Lung (tissue), 12 donors: ENCODE results near the gene CHD6. TPM values are rescaled to one million over a fixed set of nuclear protein-coding genes. Genes with fewer than 3 reads are reported as not detected.

ENCODE experiments used
- ATAC-seq: fragments of 200-7000 bp; cut with Tn5 transposase; one replicate; pipeline ENCODE4 v1.9.1; 2020; ENCODE audit warnings: moderate number of reproducible peaks; ENCODE audit not compliant: insufficient read depth, low FRiP score
- DNase-seq, 3 donors: peaks; one replicate each; pipeline ENCODE4 v3.0.0-alpha.2; 2013 to 2017
- H3K27ac ChIP-seq, 2 donors: one replicate each; pipeline ENCODE4 v1.5.1; 2013; ENCODE audit warnings: mild to moderate bottlenecking in 2 of 2, moderate library complexity in 2 of 2, control low read depth in 1 of 2, inconsistent platforms in 1 of 2, low read depth in 1 of 2, low read length in 1 of 2
- H3K27me3 ChIP-seq, 3 donors: one replicate each; pipeline ENCODE4 v1.5.1; 2013; ENCODE audit warnings: low read length in 2 of 3; ENCODE audit not compliant: control insufficient read depth in 3 of 3, insufficient read depth in 3 of 3
- H3K36me3 ChIP-seq, 4 donors: one replicate each; pipeline ENCODE4 v1.5.1; 2013; ENCODE audit warnings: low read length in 4 of 4, mild to moderate bottlenecking in 1 of 4, moderate library complexity in 1 of 4; ENCODE audit not compliant: control insufficient read depth in 4 of 4, insufficient read depth in 4 of 4
- H3K4me1 ChIP-seq, 5 donors: one replicate each; pipeline ENCODE4 v1.5.1; 2013; ENCODE audit warnings: low read length in 5 of 5, mild to moderate bottlenecking in 2 of 5, moderate library complexity in 1 of 5; ENCODE audit not compliant: control insufficient read depth in 5 of 5, insufficient read depth in 5 of 5
- H3K4me3 ChIP-seq: one replicate; pipeline ENCODE4 v1.5.1; 2013; ENCODE audit warnings: mild to moderate bottlenecking, control low read depth, moderate library complexity
- H3K9ac ChIP-seq, 2 donors: one replicate each; pipeline ENCODE4 v1.5.1; 2013; ENCODE audit warnings: low read length in 2 of 2, control low read depth in 1 of 2; ENCODE audit not compliant: insufficient read depth in 1 of 2
- H3K9me3 ChIP-seq, 4 donors: one replicate each; pipeline ENCODE4 v1.5.1; 2013; ENCODE audit warnings: low read length in 3 of 4, mild to moderate bottlenecking in 1 of 4, moderate library complexity in 1 of 4; ENCODE audit not compliant: control insufficient read depth in 4 of 4, insufficient read depth in 3 of 4
- CTCF ChIP-seq: IDR thresholded peaks from 2 replicates; pipeline ENCODE4 v1.5.1; 2012; ENCODE audit warnings: mild to moderate bottlenecking; ENCODE audit errors: control extremely low read depth, extremely low read depth
- WGBS, 2 donors: extraction: QIAGEN DNeasy Blood & Tissue Kit; methylation state at CpG; one replicate each; pipeline ENCODE4 v1.1.7; 2013; 5-methylcytosine and 5-hydroxymethylcytosine counted together
- polyA plus RNA-seq, 2 donors: library from polyadenylated mRNA; stranded (reverse); fragments of 200-250 nt; gene quantifications; one replicate each; pipeline ENCODE4 v1.2.1, GENCODE V29; 2013
- total RNA-seq, 2 donors: library from RNA; depleted of rRNA in 1 of 2; stranded (reverse); fragments of >200 nt in 1 of 2; gene quantifications; one replicate each; pipeline ENCODE4 v1.2.1, GENCODE V29; 2014 to 2021
- donor health status: control.
- donor health status: control.
- donor health status: Bipolar disorder and iron deficiency.
- donor health status: healthy.
- donor health status: DM: yes; HTN: yes; CAD: no.

CHD6 gene
- total and polyA plus RNA-seq, 4 donors = 5.0 to 95.3 (median 21.0) TPM

- 73 to 75% methylated on average over 4 of the region's 4 CpGs for WGBS, 2 donors
- TF ChIP-seq CTCF = no peak
- no peak for ATAC-seq
Measured at GRCh38 chr20:41540918-41541317, 77.3 kb downstream of the CHD6 start.

GRCh38 chr20:41540459-41540858 lies 77.7 kb downstream of the CHD6 start:
- Histone ChIP-seq H3K4me3 (no peak overlapping the region), H3K9me3 (peaks cover 0 to 4% (median 2%) of the 10 kb centered on the region in 4 donors), H3K27ac (no peak overlapping the region), H3K9ac (no peak overlapping the region), H3K4me1 (no peaks in the 10 kb centered on the region), H3K27me3 (no peaks in the 10 kb centered on the region), H3K36me3 (peaks cover 0 to 8% (median 2%) of the 10 kb centered on the region in 4 donors)
- no peak for ATAC-seq
- TF ChIP-seq CTCF = no peak
- DNase-seq = no peak
- 76 to 83% methylated on average over 3 of the region's 3 CpGs for WGBS, 2 donors

More at GRCh38 chr20:41540918-41541317, 77.3 kb downstream of the CHD6 start:
- H3K9ac ChIP-seq = no peak overlapping the region
- DNase-seq = no peak
- no peak overlapping the region for H3K4me3 ChIP-seq
- peaks cover 0 to 8% (median 2%) of the 10 kb centered on the region in 4 donors for H3K36me3 ChIP-seq
- H3K4me1 ChIP-seq = no peaks in the 10 kb centered on the region
- peaks cover 0 to 4% (median 2%) of the 10 kb centered on the region in 4 donors for H3K9me3 ChIP-seq
- H3K27ac ChIP-seq = no peak overlapping the region
- no peaks in the 10 kb centered on the region for H3K27me3 ChIP-seq

- no peak for ATAC-seq
- Histone ChIP-seq H3K4me3 (no peak overlapping the region), H3K9me3 (peaks cover 0 to 4% (median 2%) of the 10 kb centered on the region in 4 donors), H3K27me3 (no peaks in the 10 kb centered on the region), H3K9ac (no peak overlapping the region), H3K4me1 (peaks cover 0 to 2% (median 0%) of the 10 kb centered on the region in 5 donors), H3K27ac (no peak overlapping the region), H3K36me3 (peaks cover 0 to 8% (median 3%) of the 10 kb centered on the region in 4 donors)
- DNase-seq = no peak
- no peak for TF ChIP-seq CTCF
- 92 to 97% methylated on average over 8 of the region's 8 CpGs for WGBS, 2 donors
Measured at GRCh38 chr20:41538810-41539596, 79.2 kb downstream of the CHD6 start.
